Measurements from ENCODE around the gene RANBP17. TPM values are rescaled to one million over a fixed set of nuclear protein-coding genes. Genes with fewer than 3 reads are reported as not detected.

The RANBP17 gene
- total and polyA plus RNA-seq, 2 donors (not counting 1 experiment from before 2014, with no cell fraction given) = not detected

GRCh38 chr5:171261361-171261760 is 399.5 kb downstream of the RANBP17 start:
- H3K9me3 Mint-ChIP-seq (ENCODE audit: insufficient read depth) = no peaks in the 10 kb centered on the region
- H3K27me3 Mint-ChIP-seq = peaks cover 14% of the 10 kb centered on the region
- Histone ChIP-seq H3K79me2 (ENCODE audit: control insufficient read depth, insufficient read depth, low read length) (no peaks in the 10 kb centered on the region), H4K20me1 (ENCODE audit: control insufficient read depth, insufficient read depth, low read length, poor library complexity, severe bottlenecking) (no peaks in the 10 kb centered on the region), H3K4me1 (ENCODE audit: control insufficient read depth in 2 of 2, insufficient read depth in 2 of 2, low read length in 2 of 2) (no peaks in the 10 kb centered on the region), H3K9me3 (ENCODE audit: control extremely low read depth in 1 of 3, control insufficient read depth in 2 of 3, insufficient read depth in 1 of 3, low read length in 2 of 3) (no peaks in the 10 kb centered on the region), H3K36me3 (replicated peaks in 1 of 2; ENCODE audit: control extremely low read depth in 1 of 2, control insufficient read depth in 1 of 2, extremely low read depth in 1 of 2, insufficient read depth in 2 of 2, low read length in 1 of 2) (no peaks in the 10 kb centered on the region), H3K9ac (ENCODE audit: low read length) (no peak overlapping the region), H2AFZ (ENCODE audit: insufficient read depth, low read depth, low read length, poor library complexity, severe bottlenecking) (no peak overlapping the region), H3K27ac (ENCODE audit: low read length in 2 of 2) (no peak overlapping the region), H3K4me3 (ENCODE audit: control extremely low read depth in 1 of 5, extremely low read depth in 1 of 5, insufficient read depth in 1 of 5, low read depth in 2 of 5, low read length in 4 of 5) (no peak overlapping the region), H3K27me3 (replicated peaks in 1 of 4; ENCODE audit: control extremely low read depth in 1 of 4, control insufficient read depth in 3 of 4, insufficient read depth in 4 of 4, low read length in 3 of 4) (no peaks in the 10 kb centered on the region), H3K4me2 (replicated peaks; ENCODE audit: low read depth, low read length, poor library complexity, severe bottlenecking) (no peak overlapping the region)
- ATAC-seq (ENCODE audit: low read depth) = no peak
- ChIA-PET CTCF (no interaction called here), POLR2A (no interaction called here)
- H3K27ac Mint-ChIP-seq = no peak overlapping the region
- H3K4me3 Mint-ChIP-seq = no peak overlapping the region
- no CpG with 5 or more reads among the region's 1 CpG for WGBS (ENCODE audit: insufficient coverage)
- DNase-seq = no peak
- H3K4me1 Mint-ChIP-seq = no peaks in the 10 kb centered on the region
- TF ChIP-seq CTCF (IDR thresholded peaks at IDR 0.05) = no peak
- no peak for TF ChIP-seq EZH2 (IDR thresholded peaks at IDR 0.05; ENCODE audit: borderline replicate concordance, insufficient read depth, low read depth, low read length, poor library complexity, severe bottlenecking)
- intact Hi-C loops (cut with micrococcal nuclease) = no loop called here

- POLR2A ChIA-PET = no interaction called here
- no peak overlapping the region for H3K4me2 ChIP-seq (replicated peaks; ENCODE audit: low read depth, low read length, poor library complexity, severe bottlenecking)
- no peak for TF ChIP-seq EZH2 (IDR thresholded peaks at IDR 0.05; ENCODE audit: borderline replicate concordance, insufficient read depth, low read depth, low read length, poor library complexity, severe bottlenecking)
- no peaks in the 10 kb centered on the region for H3K4me1 Mint-ChIP-seq
- no peaks in the 10 kb centered on the region for H3K4me1 ChIP-seq (ENCODE audit: control insufficient read depth in 2 of 2, insufficient read depth in 2 of 2, low read length in 2 of 2)
- no peak overlapping the region for H3K27ac Mint-ChIP-seq
- no peak for DNase-seq
- H3K4me3 ChIP-seq (ENCODE audit: control extremely low read depth in 1 of 5, extremely low read depth in 1 of 5, insufficient read depth in 1 of 5, low read depth in 2 of 5, low read length in 4 of 5) = no peak overlapping the region
- no peaks in the 10 kb centered on the region for H3K9me3 ChIP-seq (ENCODE audit: control extremely low read depth in 1 of 3, control insufficient read depth in 2 of 3, insufficient read depth in 1 of 3, low read length in 2 of 3)
- no peak for ATAC-seq (ENCODE audit: low read depth)
- no peak overlapping the region for H2AFZ ChIP-seq (ENCODE audit: insufficient read depth, low read depth, low read length, poor library complexity, severe bottlenecking)
- H3K4me3 Mint-ChIP-seq = no peak overlapping the region
- no peaks in the 10 kb centered on the region for H3K79me2 ChIP-seq (ENCODE audit: control insufficient read depth, insufficient read depth, low read length)
- no peaks in the 10 kb centered on the region for H3K36me3 ChIP-seq (replicated peaks in 1 of 2; ENCODE audit: control extremely low read depth in 1 of 2, control insufficient read depth in 1 of 2, extremely low read depth in 1 of 2, insufficient read depth in 2 of 2, low read length in 1 of 2)
- no peaks in the 10 kb centered on the region for H3K9me3 Mint-ChIP-seq (ENCODE audit: insufficient read depth)
- no peaks in the 10 kb centered on the region for H3K27me3 ChIP-seq (replicated peaks in 1 of 4; ENCODE audit: control extremely low read depth in 1 of 4, control insufficient read depth in 3 of 4, insufficient read depth in 4 of 4, low read length in 3 of 4)
- no peaks in the 10 kb centered on the region for H4K20me1 ChIP-seq (ENCODE audit: control insufficient read depth, insufficient read depth, low read length, poor library complexity, severe bottlenecking)
- intact Hi-C loops (cut with micrococcal nuclease) = no loop called here
- CTCF ChIA-PET = no interaction called here
- 100% methylated on average over 2 of the region's 4 CpGs for WGBS (ENCODE audit: insufficient coverage)
- no peak overlapping the region for H3K9ac ChIP-seq (ENCODE audit: low read length)
- H3K27ac ChIP-seq (ENCODE audit: low read length in 2 of 2) = no peak overlapping the region
- H3K27me3 Mint-ChIP-seq = peaks cover 14% of the 10 kb centered on the region
Measured at GRCh38 chr5:171261904-171262303, 400.1 kb downstream of the RANBP17 start.
